ENCODE measurements around the gene KRTAP6-1. TPM values are rescaled to one million over a fixed set of nuclear protein-coding genes. Genes with fewer than 3 reads are reported as not detected.

KRTAP6-1 gene
- total and polyA plus RNA-seq, 9 donors, result not detected

DNA sequence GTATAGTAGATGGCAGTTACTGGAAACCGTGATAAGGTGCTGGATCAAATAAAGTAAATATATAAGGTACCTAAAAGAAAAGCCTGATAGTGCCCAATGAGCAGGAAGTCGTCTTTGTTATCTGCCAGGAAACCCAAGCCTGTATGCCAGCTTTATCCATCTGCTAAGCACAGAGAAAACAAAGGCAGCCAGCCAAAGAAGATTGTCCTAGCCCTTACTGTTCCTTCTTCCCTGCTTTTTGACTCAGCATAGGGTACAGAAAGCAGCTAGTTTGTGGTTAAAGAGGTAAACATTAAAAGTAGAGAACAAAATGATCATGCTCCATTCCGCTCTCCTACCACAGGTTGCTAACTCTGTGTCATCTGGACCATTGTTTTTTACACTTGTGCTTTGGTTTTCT, 33.6 kb downstream of the KRTAP6-1 start:
- Histone ChIP-seq H3K27ac (ENCODE audit: low read length) (no peak overlapping the region), H3K4me3 (ENCODE audit: low read length) (no peak overlapping the region), H3K9me3 (replicated peaks; ENCODE audit: control insufficient read depth, low read depth, low read length) (no peaks in the 10 kb centered on the region), H3K36me3 (ENCODE audit: control insufficient read depth, insufficient read depth, low read length) (no peaks in the 10 kb centered on the region), H3K4me1 (ENCODE audit: control insufficient read depth, insufficient read depth, low read length) (no peaks in the 10 kb centered on the region), H3K27me3 (ENCODE audit: control insufficient read depth, insufficient read depth, low read length) (no peaks in the 10 kb centered on the region)
- 71% methylated on average over 2 of the region's 3 CpGs for WGBS (ENCODE audit: insufficient coverage)
- DNase-seq, result no peak

DNA sequence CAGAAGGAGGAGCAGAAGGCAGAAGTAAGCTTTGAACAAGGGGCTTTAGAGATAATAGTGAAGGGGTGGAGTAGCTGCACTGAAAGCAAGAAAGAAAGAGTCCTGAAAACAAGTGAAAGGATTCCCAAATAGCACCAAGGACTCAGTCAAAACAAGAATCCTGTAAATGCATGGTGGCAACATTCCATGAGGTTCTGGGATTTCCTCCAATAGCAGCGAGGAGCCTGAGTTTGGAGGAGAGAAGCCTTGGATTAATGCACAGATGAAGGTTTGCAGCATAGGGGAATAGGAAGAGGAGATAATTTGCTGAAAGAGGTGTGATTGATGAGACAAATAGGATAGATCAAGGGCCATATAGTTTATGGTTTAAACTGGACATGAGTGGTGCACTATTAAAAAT, 34.4 kb downstream of the KRTAP6-1 start:
- 21% methylated on average over 1 of the region's 1 CpG for WGBS (ENCODE audit: insufficient coverage)
- Histone ChIP-seq H3K27ac (ENCODE audit: low read length) (no peak overlapping the region), H3K36me3 (ENCODE audit: control insufficient read depth, insufficient read depth, low read length) (no peaks in the 10 kb centered on the region), H3K27me3 (ENCODE audit: control insufficient read depth, insufficient read depth, low read length) (no peaks in the 10 kb centered on the region), H3K9me3 (replicated peaks; ENCODE audit: control insufficient read depth, low read depth, low read length) (no peaks in the 10 kb centered on the region), H3K4me1 (ENCODE audit: control insufficient read depth, insufficient read depth, low read length) (no peaks in the 10 kb centered on the region), H3K4me3 (ENCODE audit: low read length) (no peak overlapping the region)
- DNase-seq, result peak; percentile 67

DNA sequence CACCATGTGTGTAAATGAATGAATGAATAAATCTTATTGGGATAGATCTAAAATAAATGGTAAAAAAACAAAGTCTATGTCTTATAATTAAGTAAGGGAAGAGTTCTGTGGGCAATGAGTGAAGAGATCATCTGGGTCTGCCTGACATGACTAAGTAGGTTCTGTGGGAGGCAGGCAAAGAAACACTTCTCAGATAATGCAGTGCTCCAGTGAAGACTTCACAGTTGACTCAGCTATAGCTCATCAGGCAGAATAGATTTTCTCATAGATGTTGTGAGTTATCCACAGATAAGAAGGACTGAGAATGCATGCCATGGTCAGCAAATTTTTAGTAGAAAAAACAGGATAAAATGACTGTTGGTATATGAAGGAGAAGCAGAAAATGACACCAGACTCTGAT, 36.0 kb downstream of the KRTAP6-1 start:
- no peaks in the 10 kb centered on the region for H3K27me3 ChIP-seq (ENCODE audit: control insufficient read depth, insufficient read depth, low read length)
- no peaks in the 10 kb centered on the region for H3K36me3 ChIP-seq (ENCODE audit: control insufficient read depth, insufficient read depth, low read length)
- H3K4me3 ChIP-seq (ENCODE audit: low read length), result no peak overlapping the region
- H3K4me1 ChIP-seq (ENCODE audit: control insufficient read depth, insufficient read depth, low read length), result no peaks in the 10 kb centered on the region
- H3K27ac ChIP-seq (ENCODE audit: low read length), result no peak overlapping the region
- no peak for DNase-seq
- H3K9me3 ChIP-seq (replicated peaks; ENCODE audit: control insufficient read depth, low read depth, low read length), result no peaks in the 10 kb centered on the region

DNA sequence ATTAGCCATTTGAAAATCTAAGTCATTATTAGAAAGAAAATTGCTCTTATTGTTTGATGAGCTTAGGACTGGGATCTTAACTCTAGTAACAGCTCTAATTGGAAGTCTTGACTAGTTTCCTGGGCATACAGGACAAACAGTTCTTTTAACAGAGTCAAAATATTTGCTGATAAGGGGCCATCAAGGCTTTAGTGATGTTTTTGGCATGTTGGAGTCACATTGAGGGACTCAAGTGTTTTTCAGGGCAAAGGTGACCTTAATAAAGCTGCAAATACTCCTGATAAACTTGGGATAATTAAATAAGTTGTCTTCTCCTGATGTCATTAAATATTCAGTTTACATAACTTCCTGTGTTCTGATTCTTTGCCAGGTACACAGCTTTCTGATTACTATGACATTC, 46.1 kb downstream of the KRTAP6-1 start:
- H3K4me3 ChIP-seq (ENCODE audit: low read length), result no peak overlapping the region
- no peaks in the 10 kb centered on the region for H3K4me1 ChIP-seq (ENCODE audit: control insufficient read depth, insufficient read depth, low read length)
- H3K27ac ChIP-seq (ENCODE audit: low read length), result no peak overlapping the region
- H3K36me3 ChIP-seq (ENCODE audit: control insufficient read depth, insufficient read depth, low read length), result no peaks in the 10 kb centered on the region
- no peaks in the 10 kb centered on the region for H3K9me3 ChIP-seq (replicated peaks; ENCODE audit: control insufficient read depth, low read depth, low read length)
- no peak for DNase-seq
- no peaks in the 10 kb centered on the region for H3K27me3 ChIP-seq (ENCODE audit: control insufficient read depth, insufficient read depth, low read length)

DNA sequence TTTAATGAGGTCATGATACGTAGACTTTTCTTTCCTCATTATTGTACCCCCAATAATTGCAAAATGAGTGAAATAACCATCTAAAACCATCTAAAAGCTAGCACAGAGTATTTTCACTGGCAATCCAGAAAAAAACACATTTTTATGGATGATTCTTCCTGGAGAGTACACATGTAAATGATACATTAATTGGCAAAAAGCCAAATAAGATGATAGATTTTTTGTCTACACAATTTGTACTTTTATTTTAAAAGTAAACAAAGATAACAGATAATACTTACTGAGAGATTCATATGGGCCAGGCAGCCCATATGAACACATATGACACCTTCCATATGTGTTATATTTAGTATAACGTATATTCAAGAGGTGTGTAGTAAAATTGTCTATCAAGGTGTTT, 50.1 kb downstream of the KRTAP6-1 start:
- no CpG with 5 or more reads among the region's 2 CpGs for WGBS (ENCODE audit: insufficient coverage)
- Histone ChIP-seq H3K27me3 (ENCODE audit: control insufficient read depth, insufficient read depth, low read length) (no peaks in the 10 kb centered on the region), H3K27ac (ENCODE audit: low read length) (no peak overlapping the region), H3K4me3 (ENCODE audit: low read length) (no peak overlapping the region), H3K36me3 (ENCODE audit: control insufficient read depth, insufficient read depth, low read length) (no peaks in the 10 kb centered on the region), H3K4me1 (ENCODE audit: control insufficient read depth, insufficient read depth, low read length) (no peaks in the 10 kb centered on the region), H3K9me3 (replicated peaks; ENCODE audit: control insufficient read depth, low read depth, low read length) (no peaks in the 10 kb centered on the region)
- DNase-seq, result no peak

Other genes with a start within 250 kb of the KRTAP6-1 start
- not detected for gene KRTAP13-2, start 241.7 kb downstream of the KRTAP6-1 start, total RNA-seq
- not detected for gene KRTAP13-2, start 241.7 kb downstream of the KRTAP6-1 start, polyA plus RNA-seq (ENCODE audit: insufficient read depth in 1 of 8, insufficient read length in 8 of 8, low replicate concordance in 1 of 8)
- not detected for gene KRTAP13-1, start 217.9 kb downstream of the KRTAP6-1 start, total RNA-seq
- gene KRTAP13-1, start 217.9 kb downstream of the KRTAP6-1 start, polyA plus RNA-seq (ENCODE audit: insufficient read depth in 1 of 8, insufficient read length in 8 of 8, low replicate concordance in 1 of 8), result not detected
- gene KRTAP13-3, start 188.0 kb downstream of the KRTAP6-1 start, total RNA-seq, result not detected
- gene KRTAP13-3, start 188.0 kb downstream of the KRTAP6-1 start, polyA plus RNA-seq (ENCODE audit: insufficient read depth in 1 of 8, insufficient read length in 8 of 8, low replicate concordance in 1 of 8), result not detected
- gene KRTAP13-4, start 183.7 kb downstream of the KRTAP6-1 start, total RNA-seq, result not detected
- not detected for gene KRTAP13-4, start 183.7 kb downstream of the KRTAP6-1 start, polyA plus RNA-seq (ENCODE audit: insufficient read depth in 1 of 8, insufficient read length in 8 of 8, low replicate concordance in 1 of 8)
- not detected for gene KRTAP15-1, start 173.7 kb downstream of the KRTAP6-1 start, total RNA-seq
- not detected for gene KRTAP15-1, start 173.7 kb downstream of the KRTAP6-1 start, polyA plus RNA-seq (ENCODE audit: insufficient read depth in 1 of 8, insufficient read length in 8 of 8, low replicate concordance in 1 of 8)
- gene KRTAP19-1, start 133.6 kb downstream of the KRTAP6-1 start, total RNA-seq, result not detected
- not detected for gene KRTAP19-1, start 133.6 kb downstream of the KRTAP6-1 start, polyA plus RNA-seq (ENCODE audit: insufficient read depth in 1 of 8, insufficient read length in 8 of 8, low replicate concordance in 1 of 8)
- gene KRTAP19-2, start 126.5 kb downstream of the KRTAP6-1 start, total RNA-seq, result not detected
- not detected for gene KRTAP19-2, start 126.5 kb downstream of the KRTAP6-1 start, polyA plus RNA-seq (ENCODE audit: insufficient read depth in 1 of 8, insufficient read length in 8 of 8, low replicate concordance in 1 of 8)
- not detected for gene KRTAP19-3, start 121.9 kb downstream of the KRTAP6-1 start, total RNA-seq
- gene KRTAP19-3, start 121.9 kb downstream of the KRTAP6-1 start, polyA plus RNA-seq (ENCODE audit: insufficient read depth in 1 of 8, insufficient read length in 8 of 8, low replicate concordance in 1 of 8), result not detected
- not detected for gene KRTAP19-4, start 116.8 kb downstream of the KRTAP6-1 start, total RNA-seq
- gene KRTAP19-4, start 116.8 kb downstream of the KRTAP6-1 start, polyA plus RNA-seq (ENCODE audit: insufficient read depth in 1 of 8, insufficient read length in 8 of 8, low replicate concordance in 1 of 8), result not detected
- gene KRTAP19-5, start 111.8 kb downstream of the KRTAP6-1 start, total RNA-seq, result not detected
- gene KRTAP19-5, start 111.8 kb downstream of the KRTAP6-1 start, polyA plus RNA-seq (ENCODE audit: insufficient read depth in 1 of 8, insufficient read length in 8 of 8, low replicate concordance in 1 of 8), result not detected
- gene KRTAP19-6, start 72.1 kb downstream of the KRTAP6-1 start, total RNA-seq, result not detected
- gene KRTAP19-6, start 72.1 kb downstream of the KRTAP6-1 start, polyA plus RNA-seq (ENCODE audit: insufficient read depth in 1 of 8, insufficient read length in 8 of 8, low replicate concordance in 1 of 8), result not detected
- gene KRTAP19-7, start 52.6 kb downstream of the KRTAP6-1 start, total RNA-seq, result not detected
- not detected for gene KRTAP19-7, start 52.6 kb downstream of the KRTAP6-1 start, polyA plus RNA-seq (ENCODE audit: insufficient read depth in 1 of 8, insufficient read length in 8 of 8, low replicate concordance in 1 of 8)
- not detected for gene KRTAP22-2, start 23.5 kb downstream of the KRTAP6-1 start, total RNA-seq
- not detected for gene KRTAP22-2, start 23.5 kb downstream of the KRTAP6-1 start, polyA plus RNA-seq (ENCODE audit: insufficient read depth in 1 of 8, insufficient read length in 8 of 8, low replicate concordance in 1 of 8)
- gene KRTAP6-3, start 21.5 kb downstream of the KRTAP6-1 start, total RNA-seq, result not detected
- gene KRTAP6-3, start 21.5 kb downstream of the KRTAP6-1 start, polyA plus RNA-seq (ENCODE audit: insufficient read depth in 1 of 8, insufficient read length in 8 of 8, low replicate concordance in 1 of 8), result not detected
- not detected for gene KRTAP6-2, start 15.0 kb downstream of the KRTAP6-1 start, total RNA-seq
- gene KRTAP6-2, start 15.0 kb downstream of the KRTAP6-1 start, polyA plus RNA-seq (ENCODE audit: insufficient read depth in 1 of 8, insufficient read length in 8 of 8, low replicate concordance in 1 of 8), result not detected
- not detected for gene KRTAP22-1, start 12.8 kb downstream of the KRTAP6-1 start, total RNA-seq
- not detected for gene KRTAP22-1, start 12.8 kb downstream of the KRTAP6-1 start, polyA plus RNA-seq (ENCODE audit: insufficient read depth in 1 of 8, insufficient read length in 8 of 8, low replicate concordance in 1 of 8)
- gene KRTAP20-1, start 2.5 kb upstream of the KRTAP6-1 start, total RNA-seq, result not detected
- gene KRTAP20-1, start 2.5 kb upstream of the KRTAP6-1 start, polyA plus RNA-seq (ENCODE audit: insufficient read depth in 1 of 8, insufficient read length in 8 of 8, low replicate concordance in 1 of 8), result not detected
- gene KRTAP20-4, start 6.7 kb upstream of the KRTAP6-1 start, total RNA-seq, result not detected
- gene KRTAP20-4, start 6.7 kb upstream of the KRTAP6-1 start, polyA plus RNA-seq (ENCODE audit: insufficient read depth in 1 of 8, insufficient read length in 8 of 8, low replicate concordance in 1 of 8), result not detected
- gene KRTAP20-2, start 21.3 kb upstream of the KRTAP6-1 start, total RNA-seq, result not detected
- gene KRTAP20-2, start 21.3 kb upstream of the KRTAP6-1 start, polyA plus RNA-seq (ENCODE audit: insufficient read depth in 1 of 8, insufficient read length in 8 of 8, low replicate concordance in 1 of 8), result not detected
- gene KRTAP20-3, start 28.9 kb upstream of the KRTAP6-1 start, total RNA-seq, result not detected
- gene KRTAP20-3, start 28.9 kb upstream of the KRTAP6-1 start, polyA plus RNA-seq (ENCODE audit: insufficient read depth in 1 of 8, insufficient read length in 8 of 8, low replicate concordance in 1 of 8), result not detected
- gene KRTAP21-3, start 104.8 kb upstream of the KRTAP6-1 start, total RNA-seq, result not detected
- not detected for gene KRTAP21-3, start 104.8 kb upstream of the KRTAP6-1 start, polyA plus RNA-seq (ENCODE audit: insufficient read depth in 1 of 8, insufficient read length in 8 of 8, low replicate concordance in 1 of 8)
- not detected for gene KRTAP21-2, start 133.3 kb upstream of the KRTAP6-1 start, total RNA-seq
- gene KRTAP21-2, start 133.3 kb upstream of the KRTAP6-1 start, polyA plus RNA-seq (ENCODE audit: insufficient read depth in 1 of 8, insufficient read length in 8 of 8, low replicate concordance in 1 of 8), result not detected
- gene KRTAP21-1, start 141.5 kb upstream of the KRTAP6-1 start, total RNA-seq, result not detected
- not detected for gene KRTAP21-1, start 141.5 kb upstream of the KRTAP6-1 start, polyA plus RNA-seq (ENCODE audit: insufficient read depth in 1 of 8, insufficient read length in 8 of 8, low replicate concordance in 1 of 8)
- gene KRTAP8-1, start 199.3 kb upstream of the KRTAP6-1 start, total RNA-seq, result not detected
- gene KRTAP8-1, start 199.3 kb upstream of the KRTAP6-1 start, polyA plus RNA-seq (ENCODE audit: insufficient read depth in 1 of 8, insufficient read length in 8 of 8, low replicate concordance in 1 of 8), result not detected
- not detected for gene KRTAP7-1, start 215.8 kb upstream of the KRTAP6-1 start, total RNA-seq
- not detected for gene KRTAP7-1, start 215.8 kb upstream of the KRTAP6-1 start, polyA plus RNA-seq (ENCODE audit: insufficient read depth in 1 of 8, insufficient read length in 8 of 8, low replicate concordance in 1 of 8)

Measured in muscle of leg (tissue), 11 donors.